ENCODE data around the gene KCNE3.

- TF ChIP-seq CTCF (IDR thresholded peaks at IDR 0.05) (no peak), EP300 (IDR thresholded peaks at IDR 0.05) (no peak), POLR2A (IDR thresholded peaks at IDR 0.05) (no peak)
Measured at GRCh38 chr11:74479732-74480123, 12.4 kb upstream of the KCNE3 start.
